Heart left ventricle (tissue), 13 donors: ENCODE measurements around the gene VTCN1.

Experiments used
- CTCF ChIP-seq, 12 donors: fragments of 200-600 bp; sonication (generic) in 4 of 12; IDR thresholded peaks; one replicate each; pipeline versions ENCODE4 v1.5.0 to v1.8.0; 2018 to 2022; ENCODE audit warnings: antibody characterized with exemption in 12 of 12, mild to moderate bottlenecking in 5 of 12
- POLR2A ChIP-seq, 2 donors: fragments of 450-650 bp; IDR thresholded peaks; one replicate each; pipeline ENCODE4 v1.6.1; 2017; ENCODE audit warnings: antibody characterized with exemption in 2 of 2, mild to moderate bottlenecking in 2 of 2, moderate library complexity in 2 of 2
- donor health status: ischemic (EF 13 %, LVEDD 7.1; RV severe dilation, severe dysfunction).
- donor health status: DM: no; HTN: yes; CAD: no.
- donor health status: DM: no; HTN: no; CAD: no.
- donor health status: ischemic (EF 25% LVEDD 6.9; RV normal size, moderate dysfunction).
- donor health status: ischemic (EF 25% LVEDD 5.7; RV mildly dilated, moderate dysfunction).
- donor health status: ischemic (EF 35%, LVEDD 5.7; RV mildly dilated, moderate dysfunction).
- donor health status: nonischemic (EF 11% LVEDD 7.7; RV severe dilation, severe dysfunction).
- donor health status: DM: yes; HTN: yes; CAD: no.
- donor health status: PGD.
- donor health status: ischemic (EF 29% LVEDD 5.4; RV normal size, mild dysfunction).
- donor health status: nonischemic (EF 23%, LVEDD 6.1; RV moderate dilation, normal function).

- no peak for TF ChIP-seq CTCF (IDR thresholded peaks at IDR 0.05)
- no peak for TF ChIP-seq POLR2A (IDR thresholded peaks at IDR 0.05)
Measured at GRCh38 chr1:117135329-117135728, 75.4 kb downstream of the VTCN1 start.
